HG02642 (cell line): Measurements from ENCODE around the gene ANKRD34A.
A peak's percentile ranks its signal among the peaks of the same experiment; 100 is the strongest.

Source experiments
- ATAC-seq: cut with Tn5 transposase; IDR thresholded peaks from one replicate; pipeline ENCODE4 v1.9.1; 2021; ENCODE audit warnings: mild to moderate bottlenecking; ENCODE audit not compliant: unreplicated experiment, poor library complexity

The ANKRD34A gene

GRCh38 chr1:145991735-145992412 lies 27.5 kb upstream of the ANKRD34A start:
- no peak for ATAC-seq

GRCh38 chr1:145990249-145990855 lies 26.0 kb upstream of the ANKRD34A start:
- ATAC-seq: no peak

GRCh38 chr1:145988773-145989172 lies 24.4 kb upstream of the ANKRD34A start:
- no peak for ATAC-seq

- no peak for ATAC-seq
These were observed 23.6 kb upstream of the ANKRD34A start for GRCh38 chr1:145987926-145988325.

- no peak for ATAC-seq
These were observed 22.2 kb upstream of the ANKRD34A start for GRCh38 chr1:145986551-145986950.

- no peak for ATAC-seq
These were observed 21.4 kb upstream of the ANKRD34A start for GRCh38 chr1:145985502-145986439.

- ATAC-seq: no peak
These were observed 20.7 kb upstream of the ANKRD34A start for GRCh38 chr1:145985129-145985501.

- no peak for ATAC-seq
These were observed 19.8 kb upstream of the ANKRD34A start for GRCh38 chr1:145983960-145984830.

- no peak for ATAC-seq
These were observed 18.9 kb upstream of the ANKRD34A start for GRCh38 chr1:145983206-145983675.

GRCh38 chr1:145982010-145982723 lies 17.8 kb upstream of the ANKRD34A start:
- ATAC-seq: no peak

GRCh38 chr1:145980457-145980994 lies 16.2 kb upstream of the ANKRD34A start:
- ATAC-seq: no peak

GRCh38 chr1:145979746-145980456 lies 15.5 kb upstream of the ANKRD34A start:
- no peak for ATAC-seq

GRCh38 chr1:145978854-145979745 lies 14.7 kb upstream of the ANKRD34A start:
- ATAC-seq: peak; percentile 91

GRCh38 chr1:145978471-145978853 lies 14.1 kb upstream of the ANKRD34A start:
- ATAC-seq: no peak

GRCh38 chr1:145977486-145978470 lies 13.4 kb upstream of the ANKRD34A start:
- ATAC-seq: peak; percentile 31

- ATAC-seq: no peak
These were observed 12.6 kb upstream of the ANKRD34A start for GRCh38 chr1:145977016-145977415.
